Skeletal muscle tissue (tissue), 4 donors: ENCODE results near the gene KLK13. TPM values are rescaled to one million over a fixed set of nuclear protein-coding genes. Genes with fewer than 3 reads are reported as not detected.

ENCODE experiments used
- H3K27ac ChIP-seq: one replicate; pipeline ENCODE4 v1.7.0; 2013; ENCODE audit warnings: mild to moderate bottlenecking, low read depth, low read length, inconsistent platforms
- H3K27me3 ChIP-seq, 3 donors: one replicate each; pipeline ENCODE4 v1.7.0; 2013; ENCODE audit warnings: low read length in 3 of 3; ENCODE audit not compliant: control insufficient read depth in 3 of 3, insufficient read depth in 3 of 3
- H3K36me3 ChIP-seq, 3 donors: one replicate each; pipeline ENCODE4 v1.7.0; 2013; ENCODE audit warnings: low read length in 3 of 3; ENCODE audit not compliant: control insufficient read depth in 3 of 3, insufficient read depth in 3 of 3
- H3K4me1 ChIP-seq, 3 donors: one replicate each; pipeline ENCODE4 v1.7.0; 2013; ENCODE audit warnings: low read length in 3 of 3, mild to moderate bottlenecking in 3 of 3; ENCODE audit not compliant: control insufficient read depth in 3 of 3, insufficient read depth in 3 of 3
- H3K4me3 ChIP-seq, 3 donors: one replicate each; pipeline ENCODE4 v1.7.0; 2013; ENCODE audit warnings: low read length in 3 of 3
- H3K9ac ChIP-seq, 3 donors: one replicate each; pipeline ENCODE4 v1.7.0; 2013; ENCODE audit warnings: low read length in 3 of 3, mild to moderate bottlenecking in 3 of 3, moderate library complexity in 2 of 3, low read depth in 1 of 3
- H3K9me3 ChIP-seq, 3 donors: one replicate each; pipeline ENCODE4 v1.7.0; 2013; ENCODE audit warnings: low read length in 3 of 3; ENCODE audit not compliant: control insufficient read depth in 3 of 3
- total RNA-seq: library from RNA; depleted of rRNA; stranded (reverse); fragments of >200 nt; gene quantifications from one replicate; pipeline ENCODE4 v1.2.3, GENCODE V29; 2014
- donor health status: Osteomylitis.

KLK13 gene
- total RNA-seq, 1 donor from 2014 or later, result not detected

DNA sequence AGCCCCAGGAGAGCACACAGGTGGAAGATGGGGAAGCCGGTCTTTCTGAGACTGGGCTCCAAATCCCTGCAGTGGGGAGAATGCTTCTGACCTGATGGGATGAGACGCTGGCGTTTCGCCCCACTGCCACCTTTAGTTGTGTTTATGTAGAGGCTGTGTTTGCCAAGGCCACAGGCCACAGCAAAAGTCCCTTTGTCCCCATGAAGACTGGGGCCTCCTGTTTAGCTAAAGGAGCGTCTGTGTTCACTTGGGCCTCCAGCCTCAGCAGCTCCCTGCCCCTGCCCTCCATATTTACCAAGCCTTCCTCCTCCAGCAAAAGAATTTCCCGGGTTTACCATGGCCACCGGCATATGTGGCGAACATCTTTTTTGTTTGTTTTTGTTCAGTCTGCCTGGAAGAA is 28.2 kb upstream of the KLK13 start:
- Histone ChIP-seq H3K4me3 (no peak overlapping the region), H3K27ac (no peak overlapping the region), H3K9ac (no peak overlapping the region), H3K36me3 (no peaks in the 10 kb centered on the region), H3K27me3 (peaks cover 0 to 6% (median 0%) of the 10 kb centered on the region in 3 donors), H3K9me3 (no peaks in the 10 kb centered on the region), H3K4me1 (no peaks in the 10 kb centered on the region)

GRCh38 chr19:51091895-51092873 is 27.3 kb upstream of the KLK13 start:
- Histone ChIP-seq H3K36me3 (no peaks in the 10 kb centered on the region), H3K9ac (no peak overlapping the region), H3K4me3 (no peak overlapping the region), H3K9me3 (no peaks in the 10 kb centered on the region), H3K4me1 (no peaks in the 10 kb centered on the region), H3K27me3 (peaks cover 0 to 6% (median 0%) of the 10 kb centered on the region in 3 donors), H3K27ac (no peak overlapping the region)

GRCh38 chr19:51091126-51091525 is 26.2 kb upstream of the KLK13 start:
- Histone ChIP-seq H3K4me3 (no peak overlapping the region), H3K27me3 (peaks cover 0 to 6% (median 0%) of the 10 kb centered on the region in 3 donors), H3K9ac (no peak overlapping the region), H3K36me3 (no peaks in the 10 kb centered on the region), H3K4me1 (no peaks in the 10 kb centered on the region), H3K27ac (no peak overlapping the region), H3K9me3 (no peaks in the 10 kb centered on the region)

DNA sequence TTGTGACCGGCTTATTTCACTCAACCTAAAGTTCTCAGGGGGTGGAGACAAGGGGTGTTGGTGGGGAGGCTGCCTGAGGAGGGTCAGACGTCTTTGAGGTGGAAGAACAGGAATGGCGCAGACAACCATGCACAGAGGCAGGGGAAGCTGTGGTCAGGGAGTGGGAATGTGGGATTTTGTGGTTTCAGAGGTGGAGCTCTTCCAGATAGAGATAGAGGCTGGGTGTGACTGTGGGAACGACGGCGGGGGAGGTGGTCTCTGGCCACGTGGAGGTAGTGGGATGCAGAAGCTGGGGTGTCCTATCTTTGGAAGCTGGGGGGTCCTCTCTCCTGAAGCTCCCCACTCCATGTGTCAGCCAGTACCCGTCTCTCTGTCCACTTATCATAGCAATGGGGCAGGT is 25.6 kb upstream of the KLK13 start:
- H3K4me3 ChIP-seq, result no peak overlapping the region
- peaks cover 0 to 6% (median 0%) of the 10 kb centered on the region in 3 donors for H3K27me3 ChIP-seq
- H3K36me3 ChIP-seq, result no peaks in the 10 kb centered on the region
- no peaks in the 10 kb centered on the region for H3K9me3 ChIP-seq
- H3K9ac ChIP-seq, result no peak overlapping the region
- no peak overlapping the region for H3K27ac ChIP-seq
- H3K4me1 ChIP-seq, result no peaks in the 10 kb centered on the region

- H3K4me1 ChIP-seq, result no peaks in the 10 kb centered on the region
Observed at GRCh38 chr19:51089786-51090185, 24.9 kb upstream of the KLK13 start.

GRCh38 chr19:51086153-51086850 is 21.4 kb upstream of the KLK13 start:
- Histone ChIP-seq H3K9me3 (no peaks in the 10 kb centered on the region), H3K4me1 (no peaks in the 10 kb centered on the region), H3K27me3 (peaks cover 0 to 11% (median 0%) of the 10 kb centered on the region in 3 donors), H3K27ac (no peak overlapping the region), H3K36me3 (no peaks in the 10 kb centered on the region), H3K9ac (no peak overlapping the region), H3K4me3 (no peak overlapping the region)

More at GRCh38 chr19:51089786-51090185, 24.9 kb upstream of the KLK13 start:
- Histone ChIP-seq H3K27me3 (peaks cover 0 to 3% (median 0%) of the 10 kb centered on the region in 3 donors), H3K4me3 (no peak overlapping the region), H3K27ac (no peak overlapping the region), H3K9me3 (no peaks in the 10 kb centered on the region), H3K9ac (no peak overlapping the region), H3K36me3 (no peaks in the 10 kb centered on the region)

DNA sequence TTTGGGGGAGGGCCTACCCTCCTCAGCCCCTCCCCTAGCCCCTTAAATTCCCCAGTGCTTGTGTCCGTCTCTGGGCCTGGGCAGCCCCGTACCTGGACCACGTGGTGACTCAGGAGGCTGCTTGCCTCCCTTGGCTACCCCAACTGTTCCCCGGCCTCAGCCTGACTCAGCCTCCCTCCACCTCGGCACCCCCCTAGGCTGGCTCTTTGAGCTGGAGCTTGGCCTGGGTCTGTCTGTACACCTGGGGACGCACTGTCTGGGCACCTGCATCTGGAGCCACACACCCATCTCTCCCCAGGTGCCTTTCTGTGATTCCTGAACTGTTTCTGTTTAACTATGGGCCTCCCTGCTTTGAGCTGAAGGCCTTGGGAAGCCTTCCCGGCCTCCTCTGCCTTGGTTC is 19.6 kb upstream of the KLK13 start:
- peaks cover 0 to 11% (median 2%) of the 10 kb centered on the region in 3 donors for H3K27me3 ChIP-seq
- H3K4me3 ChIP-seq, result no peak overlapping the region
- H3K27ac ChIP-seq, result no peak overlapping the region
- no peak overlapping the region for H3K9ac ChIP-seq
- no peaks in the 10 kb centered on the region for H3K36me3 ChIP-seq
- no peaks in the 10 kb centered on the region for H3K9me3 ChIP-seq
- no peaks in the 10 kb centered on the region for H3K4me1 ChIP-seq

DNA sequence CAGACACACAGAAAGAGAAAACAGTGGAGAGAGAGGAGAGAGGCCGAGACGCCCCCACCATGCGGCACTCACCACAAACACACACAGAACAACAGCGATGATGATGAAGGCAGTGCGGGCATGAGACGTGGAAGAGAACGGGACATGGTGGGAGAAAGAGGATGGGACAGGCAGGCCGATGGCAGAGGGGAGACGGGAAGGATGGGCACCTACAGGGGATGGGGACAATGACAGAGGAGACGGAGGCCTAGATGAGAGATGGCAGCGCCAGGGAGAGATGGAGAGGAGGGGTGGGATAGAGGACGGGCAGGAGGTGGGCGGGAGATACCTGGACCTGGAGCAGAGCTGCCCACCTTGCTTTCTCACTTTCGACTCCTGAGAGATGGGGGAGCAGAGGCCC is 18.9 kb upstream of the KLK13 start:
- H3K4me1 ChIP-seq, result no peaks in the 10 kb centered on the region
- no peak overlapping the region for H3K9ac ChIP-seq
- H3K27me3 ChIP-seq, result peaks cover 0 to 11% (median 5%) of the 10 kb centered on the region in 3 donors
- no peak overlapping the region for H3K4me3 ChIP-seq
- H3K36me3 ChIP-seq, result no peaks in the 10 kb centered on the region
- no peaks in the 10 kb centered on the region for H3K9me3 ChIP-seq
- no peak overlapping the region for H3K27ac ChIP-seq

DNA sequence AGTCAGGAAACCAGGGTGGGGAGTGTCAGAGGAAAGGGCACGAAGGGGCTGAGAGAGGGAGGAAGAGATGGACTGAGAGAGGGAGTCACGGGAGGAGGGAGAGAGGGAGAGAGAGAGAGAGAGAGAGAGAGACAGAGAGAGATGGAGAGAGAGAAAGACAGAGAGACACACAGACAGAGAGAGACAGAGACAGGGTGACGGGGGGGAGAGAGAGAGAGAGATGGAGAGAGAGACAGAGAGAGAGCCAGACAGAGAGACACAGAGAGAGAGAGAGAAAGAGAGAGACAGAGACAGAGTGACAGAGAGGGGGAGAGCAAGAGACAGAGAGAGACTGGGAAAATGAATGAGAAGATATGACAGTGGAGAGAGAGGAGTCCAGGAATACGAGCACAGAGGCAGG is 18.3 kb upstream of the KLK13 start:
- Histone ChIP-seq H3K4me3 (no peak overlapping the region), H3K36me3 (no peaks in the 10 kb centered on the region), H3K9me3 (no peaks in the 10 kb centered on the region), H3K27ac (no peak overlapping the region), H3K4me1 (no peaks in the 10 kb centered on the region), H3K9ac (no peak overlapping the region), H3K27me3 (peaks cover 0 to 11% (median 5%) of the 10 kb centered on the region in 3 donors)

GRCh38 chr19:51082611-51083010 is 17.7 kb upstream of the KLK13 start, which contains the start of gene KLK14:
Gene KLK14 (minus strand): TSS chr19:51082887. CDS start chr19:51082614, 273 bp downstream.
- Histone ChIP-seq H3K36me3 (no peaks in the 10 kb centered on the region), H3K27me3 (peaks cover 0 to 11% (median 5%) of the 10 kb centered on the region in 3 donors), H3K4me1 (no peaks in the 10 kb centered on the region), H3K4me3 (no peak within 1 kb of the TSS), H3K27ac (no peak within 1 kb of the TSS), H3K9me3 (no peaks in the 10 kb centered on the region), H3K9ac (no peak within 1 kb of the TSS)
